Muscle layer of colon (tissue), 2 donors: ENCODE results near the gene C10orf67.

ENCODE experiments used
- H3K27ac ChIP-seq: one replicate; pipeline ENCODE4 v1.7.0; 2013; ENCODE audit warnings: low read depth, mild to moderate bottlenecking, low read length, moderate library complexity
- H3K27me3 ChIP-seq, 2 donors: one replicate each; pipeline ENCODE4 v1.7.0; 2013; ENCODE audit warnings: low read length in 2 of 2, mild to moderate bottlenecking in 2 of 2; ENCODE audit not compliant: insufficient read depth in 2 of 2, control insufficient read depth in 1 of 2
- H3K36me3 ChIP-seq: one replicate; pipeline ENCODE4 v1.7.0; 2013; ENCODE audit warnings: mild to moderate bottlenecking, low read length; ENCODE audit not compliant: insufficient read depth
- H3K4me1 ChIP-seq: one replicate; pipeline ENCODE4 v1.7.0; 2013; ENCODE audit warnings: mild to moderate bottlenecking, low read length; ENCODE audit not compliant: insufficient read depth
- H3K4me3 ChIP-seq, 2 donors: one replicate each; pipeline ENCODE4 v1.7.0; 2013; ENCODE audit warnings: low read length in 2 of 2, low read depth in 1 of 2, mild to moderate bottlenecking in 1 of 2, moderate library complexity in 1 of 2
- H3K9ac ChIP-seq: one replicate; pipeline ENCODE4 v1.7.0; 2013; ENCODE audit warnings: low read length
- H3K9me3 ChIP-seq: one replicate; pipeline ENCODE4 v1.7.0; 2013; ENCODE audit warnings: mild to moderate bottlenecking, low read length
- donor health status: abdominal sarcoma.
- donor health status: Adenocarcinoma of cecum.

The C10orf67 gene

DNA sequence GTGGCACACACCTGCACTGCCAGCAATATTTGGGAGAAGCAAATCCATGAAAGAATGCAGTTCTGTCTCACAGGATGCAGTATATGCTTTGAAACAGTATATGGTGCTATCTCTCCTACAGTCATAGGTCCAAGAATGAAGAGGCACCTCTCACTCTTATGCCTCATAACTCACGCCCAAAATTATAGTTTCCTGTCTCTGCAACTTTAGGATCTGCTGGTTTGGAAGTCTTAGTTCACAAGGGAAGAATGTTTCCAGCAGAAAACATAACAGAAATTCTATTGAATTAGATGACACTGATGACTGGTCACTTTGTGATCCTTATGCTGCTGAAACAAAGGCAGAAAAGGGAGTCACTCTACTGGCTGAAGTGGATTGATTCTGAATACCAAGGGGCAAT, 5.7 kb downstream of the C10orf67 start:
- Histone ChIP-seq H3K4me1 (no peaks in the 10 kb centered on the region), H3K9me3 (no peaks in the 10 kb centered on the region), H3K27ac (no peak overlapping the region), H3K9ac (no peak overlapping the region), H3K27me3 (no peaks in the 10 kb centered on the region), H3K36me3 (no peaks in the 10 kb centered on the region), H3K4me3 (no peak overlapping the region)

DNA sequence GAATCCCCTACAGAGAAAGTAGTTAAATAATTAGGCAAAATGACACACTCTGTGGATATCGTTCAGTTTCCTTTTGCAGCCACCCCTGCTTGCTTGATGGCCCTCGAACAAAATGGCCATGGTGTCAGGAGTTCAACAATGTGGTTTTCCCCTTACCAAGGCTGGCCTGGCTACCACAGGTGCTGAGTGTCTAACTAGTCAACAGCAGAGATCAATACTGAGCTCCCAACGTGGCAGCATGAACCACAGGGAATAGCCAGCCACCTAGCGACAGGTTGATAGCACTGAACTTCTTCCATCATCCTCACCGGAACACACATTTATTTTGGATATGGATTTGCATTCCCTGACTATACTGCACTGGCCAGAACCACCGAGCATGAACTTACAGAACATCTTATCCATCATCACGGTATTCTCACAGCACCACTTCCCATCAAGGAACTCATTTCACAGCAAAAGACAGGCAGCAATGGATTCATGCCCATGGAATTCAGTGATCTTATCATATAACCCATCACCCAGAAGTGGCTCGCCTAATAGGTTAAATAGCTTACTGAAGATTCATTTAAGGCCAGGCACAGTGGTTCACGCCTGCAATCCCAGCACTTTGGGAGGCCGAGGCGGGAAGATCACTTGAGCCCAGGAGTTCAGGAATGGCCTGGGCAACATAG, 6.3 kb downstream of the C10orf67 start:
- H3K36me3 ChIP-seq, result no peaks in the 10 kb centered on the region
- H3K27me3 ChIP-seq, result no peaks in the 10 kb centered on the region
- H3K4me1 ChIP-seq, result no peaks in the 10 kb centered on the region
- no peaks in the 10 kb centered on the region for H3K9me3 ChIP-seq
- no peak overlapping the region for H3K4me3 ChIP-seq
- H3K27ac ChIP-seq, result no peak overlapping the region
- H3K9ac ChIP-seq, result no peak overlapping the region

GRCh38 chr10:23337616-23338015, 7.0 kb downstream of the C10orf67 start:
- Histone ChIP-seq H3K4me1 (no peaks in the 10 kb centered on the region), H3K36me3 (no peaks in the 10 kb centered on the region), H3K4me3 (no peak overlapping the region)

GRCh38 chr10:23331567-23332301, 12.9 kb downstream of the C10orf67 start:
- H3K36me3 ChIP-seq, result no peaks in the 10 kb centered on the region
- no peak overlapping the region for H3K9ac ChIP-seq
- no peak overlapping the region for H3K4me3 ChIP-seq
- H3K27ac ChIP-seq, result no peak overlapping the region
- no peaks in the 10 kb centered on the region for H3K9me3 ChIP-seq
- H3K27me3 ChIP-seq, result no peaks in the 10 kb centered on the region
- no peaks in the 10 kb centered on the region for H3K4me1 ChIP-seq

More at GRCh38 chr10:23337616-23338015, 7.0 kb downstream of the C10orf67 start:
- Histone ChIP-seq H3K27ac (no peak overlapping the region), H3K9ac (no peak overlapping the region), H3K9me3 (no peaks in the 10 kb centered on the region), H3K27me3 (no peaks in the 10 kb centered on the region)

DNA sequence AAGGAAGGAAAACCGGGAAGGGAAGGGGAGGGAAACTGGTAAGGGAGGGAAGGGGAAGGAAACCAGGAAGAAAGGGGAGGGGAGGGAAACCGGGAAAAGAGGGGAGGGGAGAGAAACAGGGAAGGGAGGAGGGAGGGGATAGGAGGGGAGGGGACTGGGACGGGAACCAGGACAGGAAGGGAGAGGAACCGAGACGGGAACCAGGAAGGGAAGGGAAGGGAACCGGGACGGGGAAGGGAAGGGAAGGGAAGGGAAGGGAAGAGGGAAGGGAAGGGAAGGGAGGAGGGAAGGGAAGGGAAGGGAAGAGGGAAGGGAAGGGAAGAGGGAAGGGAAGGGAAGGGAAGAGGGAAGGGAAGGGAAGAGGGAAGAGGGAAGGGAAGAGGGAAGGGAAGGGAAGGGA, 13.6 kb downstream of the C10orf67 start:
- no peaks in the 10 kb centered on the region for H3K36me3 ChIP-seq
- no peaks in the 10 kb centered on the region for H3K4me1 ChIP-seq
- H3K27ac ChIP-seq, result no peak overlapping the region
- H3K27me3 ChIP-seq, result no peaks in the 10 kb centered on the region
- no peaks in the 10 kb centered on the region for H3K9me3 ChIP-seq
- no peak overlapping the region for H3K9ac ChIP-seq
- H3K4me3 ChIP-seq, result no peak overlapping the region

DNA sequence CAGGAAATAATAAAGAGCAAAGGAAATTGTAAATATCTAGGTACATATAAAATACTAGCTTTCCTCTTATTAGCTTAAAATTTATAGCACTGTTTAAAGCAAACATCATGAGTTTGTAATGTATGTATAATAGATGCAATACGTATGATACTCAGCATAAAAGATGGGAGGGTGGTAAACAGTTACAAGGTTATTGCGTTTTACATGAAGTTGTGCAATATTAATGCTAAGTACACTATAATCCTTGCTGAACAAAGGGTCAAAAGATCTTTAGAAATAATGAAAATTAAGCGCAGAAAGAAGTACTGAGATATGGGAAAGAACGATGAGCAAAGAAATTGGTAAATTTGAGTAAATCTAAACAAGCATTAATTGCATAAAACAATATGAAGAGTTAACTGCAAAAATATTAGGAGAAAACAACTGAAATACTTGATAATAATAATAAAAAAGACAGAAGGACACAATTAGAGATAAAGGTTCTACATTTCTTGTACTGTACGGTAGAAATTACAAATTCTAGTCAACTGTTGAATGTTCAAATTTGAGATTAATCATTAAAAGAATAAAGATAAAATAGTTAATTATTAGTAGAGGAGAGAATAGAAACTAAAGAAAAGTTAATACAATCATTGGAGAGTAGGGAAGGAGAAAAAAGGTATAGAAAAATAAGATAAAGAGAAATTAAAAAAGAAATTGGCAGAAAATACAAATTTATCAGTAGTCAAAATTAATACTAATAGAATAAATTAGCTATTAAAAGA, 17.9 kb downstream of the C10orf67 start:
- H3K27ac ChIP-seq, result no peak overlapping the region
- H3K4me3 ChIP-seq, result no peak overlapping the region
- no peaks in the 10 kb centered on the region for H3K27me3 ChIP-seq
- no peaks in the 10 kb centered on the region for H3K4me1 ChIP-seq
- H3K9me3 ChIP-seq, result no peaks in the 10 kb centered on the region
- no peak overlapping the region for H3K9ac ChIP-seq
- H3K36me3 ChIP-seq, result no peaks in the 10 kb centered on the region

GRCh38 chr10:23325132-23325531, 19.5 kb downstream of the C10orf67 start:
- no peak overlapping the region for H3K9ac ChIP-seq
- H3K4me1 ChIP-seq, result no peaks in the 10 kb centered on the region
- no peak overlapping the region for H3K4me3 ChIP-seq
- no peaks in the 10 kb centered on the region for H3K9me3 ChIP-seq
- no peaks in the 10 kb centered on the region for H3K27me3 ChIP-seq
- no peaks in the 10 kb centered on the region for H3K36me3 ChIP-seq
- no peak overlapping the region for H3K27ac ChIP-seq

GRCh38 chr10:23324351-23324750, 20.2 kb downstream of the C10orf67 start:
- Histone ChIP-seq H3K4me3 (no peak overlapping the region), H3K27ac (no peak overlapping the region), H3K9me3 (no peaks in the 10 kb centered on the region), H3K4me1 (no peaks in the 10 kb centered on the region), H3K9ac (no peak overlapping the region), H3K27me3 (no peaks in the 10 kb centered on the region), H3K36me3 (no peaks in the 10 kb centered on the region)

- Histone ChIP-seq H3K4me3 (no peak overlapping the region), H3K27ac (no peak overlapping the region), H3K9ac (no peak overlapping the region), H3K36me3 (no peaks in the 10 kb centered on the region), H3K9me3 (no peaks in the 10 kb centered on the region), H3K27me3 (no peaks in the 10 kb centered on the region), H3K4me1 (no peaks in the 10 kb centered on the region)
Measured at GRCh38 chr10:23322082-23322481, 22.5 kb downstream of the C10orf67 start.

- Histone ChIP-seq H3K9ac (no peak overlapping the region), H3K4me3 (no peak overlapping the region), H3K27me3 (no peaks in the 10 kb centered on the region), H3K4me1 (no peaks in the 10 kb centered on the region), H3K36me3 (no peaks in the 10 kb centered on the region), H3K27ac (no peak overlapping the region), H3K9me3 (no peaks in the 10 kb centered on the region)
Measured at GRCh38 chr10:23319835-23320234, 24.8 kb downstream of the C10orf67 start.

- Histone ChIP-seq H3K9me3 (no peaks in the 10 kb centered on the region), H3K27me3 (no peaks in the 10 kb centered on the region), H3K4me3 (no peak overlapping the region), H3K4me1 (no peaks in the 10 kb centered on the region), H3K36me3 (no peaks in the 10 kb centered on the region), H3K9ac (no peak overlapping the region), H3K27ac (no peak overlapping the region)
Measured at GRCh38 chr10:23318359-23318758, 26.2 kb downstream of the C10orf67 start.
